Right atrium auricular region (tissue), 2 donors: ENCODE data around the gene UXS1. TPM values are rescaled to one million over a fixed set of nuclear protein-coding genes. Genes with fewer than 3 reads are reported as not detected.
"Not testable (repeated sequence)": the region's sequence is repeated elsewhere in the genome, so short reads cannot be mapped to it uniquely, and the experiment has no call there.

ENCODE experiments used
- DNase-seq: peaks from one replicate; pipeline ENCODE4 v3.0.0-alpha.2; 2019; ENCODE audit warnings: low spot score
- H3K27ac ChIP-seq, 2 donors: fragments of 200-600 bp; sonication (generic); 1 replicate in 1 of 2; 2 replicates in 1 of 2; pipeline ENCODE4 v1.5.1; 2016 to 2019
- H3K27me3 ChIP-seq, 2 donors: fragments of 200-600 bp; sonication (generic); one replicate each; pipeline versions ENCODE4 v1.5.1 to v1.6.0; 2017 to 2019
- H3K36me3 ChIP-seq: fragments of 200-600 bp; sonication (generic); one replicate; pipeline ENCODE4 v1.5.1; 2016
- H3K4me1 ChIP-seq, 2 donors: fragments of 200-600 bp; sonication (generic); one replicate each; pipeline versions ENCODE4 v1.5.1 to v1.6.0; 2017 to 2019
- H3K4me3 ChIP-seq, 2 donors: fragments of 200-600 bp; sonication (generic); 1 replicate in 1 of 2; 2 replicates in 1 of 2; pipeline ENCODE4 v1.5.1; 2017 to 2019; ENCODE audit warnings: mild to moderate bottlenecking in 1 of 2, moderate library complexity in 1 of 2
- H3K9me3 ChIP-seq, 2 donors: fragments of 200-600 bp; sonication (generic); one replicate each; pipeline ENCODE4 v1.5.1; 2019
- CTCF ChIP-seq, 2 donors: fragments of 200-600 bp; sonication (generic); IDR thresholded peaks; one replicate each; pipeline ENCODE4 v1.5.1; 2019; ENCODE audit warnings: antibody characterized with exemption in 2 of 2
- total RNA-seq, 2 donors: library from RNA; depleted of rRNA; stranded (reverse); fragments of >200 nt; gene quantifications; one replicate each; pipeline ENCODE4 v1.1.0, GENCODE V29; 2016

The UXS1 gene
- total RNA-seq, 2 donors from 2014 or later, result 25.0 to 33.5 TPM

DNA sequence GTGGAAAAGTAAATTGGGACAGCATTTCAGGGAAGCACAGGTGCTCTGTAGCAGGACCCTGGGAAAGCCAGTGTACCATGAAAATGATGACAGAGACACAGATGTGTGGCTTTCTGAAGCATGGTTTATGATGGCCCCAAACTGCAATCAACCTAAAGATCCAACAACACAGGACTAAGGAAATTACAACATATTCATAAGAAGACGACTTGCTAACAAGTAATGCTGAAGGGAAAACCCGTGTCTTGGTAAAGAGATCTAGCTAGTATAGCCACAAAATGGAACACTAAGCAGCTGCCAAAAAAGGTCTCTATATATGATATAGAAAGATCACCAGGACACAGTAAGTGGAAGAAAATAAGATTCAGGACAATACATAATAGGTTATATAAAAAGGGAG lies 53.2 kb downstream of the UXS1 start:
- TF ChIP-seq CTCF (IDR thresholded peaks at IDR 0.05), result no peak
- Histone ChIP-seq H3K27ac (no peak overlapping the region), H3K4me3 (no peak overlapping the region), H3K9me3 (no peaks in the 10 kb centered on the region), H3K4me1 (peaks cover 0 to 12% of the 10 kb centered on the region in 2 donors), H3K27me3 (no peaks in the 10 kb centered on the region), H3K36me3 (no peaks in the 10 kb centered on the region)
- no peak for DNase-seq

DNA sequence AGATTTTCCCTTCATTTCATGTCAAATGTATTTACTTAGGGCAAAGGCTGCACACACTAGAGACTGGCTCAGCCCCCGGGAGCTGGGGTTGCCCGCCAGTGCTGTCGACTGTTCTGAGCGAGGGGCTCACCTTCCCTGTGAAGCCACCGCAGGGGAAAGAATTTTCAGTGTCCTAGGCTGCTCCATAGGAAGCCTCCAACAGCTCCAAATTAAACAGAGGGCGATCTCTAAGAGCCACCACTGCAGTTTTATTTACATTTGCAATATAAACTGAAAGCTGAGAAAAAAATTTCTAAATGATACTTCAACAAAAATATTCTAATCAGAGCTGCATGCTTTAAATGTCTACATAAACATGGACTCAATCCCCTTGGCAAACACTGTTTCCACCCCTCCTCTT lies 54.0 kb downstream of the UXS1 start:
- H3K9me3 ChIP-seq, result no peaks in the 10 kb centered on the region
- peaks cover 0 to 12% of the 10 kb centered on the region in 2 donors for H3K4me1 ChIP-seq
- no peak for DNase-seq
- H3K36me3 ChIP-seq, result no peaks in the 10 kb centered on the region
- no peak overlapping the region for H3K27ac ChIP-seq
- no peak overlapping the region for H3K4me3 ChIP-seq
- TF ChIP-seq CTCF (IDR thresholded peaks at IDR 0.05), result no peak
- no peaks in the 10 kb centered on the region for H3K27me3 ChIP-seq

- Histone ChIP-seq H3K4me1 (peaks cover 0 to 12% of the 10 kb centered on the region in 2 donors), H3K36me3 (no peaks in the 10 kb centered on the region), H3K4me3 (no peak overlapping the region), H3K27ac (no peak overlapping the region), H3K9me3 (no peaks in the 10 kb centered on the region), H3K27me3 (no peaks in the 10 kb centered on the region)
- TF ChIP-seq CTCF (IDR thresholded peaks at IDR 0.05), result no peak
- DNase-seq, result no peak
Observed at GRCh38 chr2:106139238-106139935, 54.7 kb downstream of the UXS1 start.

DNA sequence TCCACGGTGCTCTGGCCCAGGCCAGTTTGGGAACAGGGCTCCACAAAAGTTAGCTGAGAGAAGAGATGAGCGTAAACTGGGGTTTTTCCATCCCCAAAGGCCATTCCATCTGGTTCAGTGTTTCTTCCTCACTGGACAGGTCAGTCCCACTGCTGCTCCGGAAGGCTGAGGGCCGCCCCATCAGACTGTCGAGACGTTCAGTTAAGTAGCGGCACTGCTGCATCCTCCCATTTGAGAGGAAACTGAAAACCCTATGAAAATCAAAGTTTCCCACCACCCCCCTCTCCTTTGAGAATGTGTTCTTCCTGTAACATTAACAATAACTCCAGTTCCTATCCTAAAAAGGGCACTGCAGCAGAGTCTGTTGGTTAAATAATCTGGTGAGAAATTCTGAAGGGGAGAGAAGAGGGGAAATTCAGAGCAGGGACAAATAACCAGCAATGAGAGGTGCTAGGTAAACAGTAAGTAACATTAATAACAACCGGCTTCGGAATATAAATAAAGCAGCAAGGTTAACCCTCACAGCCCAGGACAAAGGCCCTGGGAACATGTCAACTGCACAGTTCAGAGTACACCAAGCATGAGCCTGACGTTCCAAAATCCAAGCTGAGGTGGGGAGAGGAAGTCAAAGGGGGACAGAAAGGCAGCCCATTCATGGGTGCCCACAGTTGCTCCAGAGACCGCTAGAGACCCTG lies 55.4 kb downstream of the UXS1 start:
- Histone ChIP-seq H3K4me3 (no peak overlapping the region), H3K27ac (peak overlapping the region in 1 of 2 donors; percentile 16), H3K4me1 (peaks cover 0 to 12% of the 10 kb centered on the region in 2 donors), H3K9me3 (no peaks in the 10 kb centered on the region), H3K27me3 (no peaks in the 10 kb centered on the region), H3K36me3 (no peaks in the 10 kb centered on the region)
- no peak for TF ChIP-seq CTCF (IDR thresholded peaks at IDR 0.05)
- DNase-seq, result no peak

DNA sequence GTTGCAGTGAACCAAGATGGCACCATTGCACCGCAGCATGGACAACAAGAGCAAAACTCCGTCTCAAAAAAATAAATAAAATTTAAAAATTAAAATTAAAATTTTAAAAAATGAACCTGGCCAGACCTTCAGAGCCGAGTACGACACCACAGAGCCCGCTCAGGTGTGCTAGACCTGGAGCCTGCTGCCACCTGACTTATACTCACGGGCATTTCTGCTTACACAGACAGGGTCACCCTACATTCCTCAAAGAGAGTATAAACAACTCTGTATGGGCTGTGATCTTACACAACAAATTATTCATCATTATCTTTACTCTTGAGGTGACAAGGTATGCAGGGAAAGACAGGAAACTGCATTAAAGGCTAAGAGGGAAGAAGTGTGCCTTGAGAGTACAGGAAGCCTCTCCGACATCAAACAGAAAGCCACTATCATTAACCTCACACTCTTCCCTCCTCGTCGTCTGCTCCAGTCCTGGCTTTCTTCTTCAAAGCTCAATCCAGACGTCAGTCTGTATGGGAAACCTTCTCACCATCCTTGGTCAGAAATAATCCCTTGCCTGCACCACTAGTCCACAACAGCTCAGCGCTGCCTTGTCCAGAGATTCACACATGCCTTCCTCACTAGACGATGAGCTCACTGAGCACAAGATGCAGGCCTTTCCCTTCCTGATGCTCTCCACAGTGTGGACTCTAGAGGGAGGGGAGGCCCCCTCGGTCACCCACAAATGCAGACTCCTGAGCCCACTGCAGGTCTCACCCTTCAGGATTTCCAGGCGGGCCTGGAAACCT lies 56.2 kb downstream of the UXS1 start:
- no peak for TF ChIP-seq CTCF (IDR thresholded peaks at IDR 0.05)
- no peak overlapping the region for H3K4me3 ChIP-seq
- peaks cover 0 to 12% of the 10 kb centered on the region in 2 donors for H3K4me1 ChIP-seq
- no peaks in the 10 kb centered on the region for H3K36me3 ChIP-seq
- peak overlapping the region in 1 of 2 donors; percentile 16 for H3K27ac ChIP-seq
- no peak for DNase-seq
- H3K27me3 ChIP-seq, result no peaks in the 10 kb centered on the region
- no peaks in the 10 kb centered on the region for H3K9me3 ChIP-seq

DNA sequence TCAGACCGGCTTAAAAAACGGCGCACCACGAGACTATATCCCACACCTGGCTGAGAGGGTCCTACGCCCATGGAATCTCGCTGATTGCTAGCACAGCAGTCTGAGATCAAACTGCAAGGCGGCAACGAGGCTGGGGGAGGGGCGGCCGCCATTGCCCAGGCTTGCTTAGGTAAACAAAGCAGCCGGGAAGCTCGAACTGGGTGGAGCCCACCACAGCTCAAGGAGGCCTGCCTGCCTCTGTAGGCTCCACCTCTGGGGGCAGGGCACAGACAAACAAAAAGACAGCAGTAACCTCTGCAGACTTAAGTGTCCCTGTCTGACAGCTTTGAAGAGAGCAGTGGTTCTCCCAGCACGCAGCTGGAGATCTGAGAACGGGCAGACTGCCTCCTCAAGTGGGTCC lies 62.9 kb downstream of the UXS1 start:
- not testable (repeated sequence) for H3K9me3 ChIP-seq, H3K27ac ChIP-seq, H3K27me3 ChIP-seq, H3K4me1 ChIP-seq, DNase-seq, H3K4me3 ChIP-seq, H3K36me3 ChIP-seq
